Stimulated activated CD8-positive, alpha-beta memory T cell treated with anti-CD3 and anti-CD28 coated beads, Interleukin-15, amount 100 ng/mL, for 48 hours (primary cell): ENCODE results near the gene NLRP11.

Experiments used
- DNase-seq, 2 donors: peaks; one replicate each; pipeline ENCODE4 v3.0.0-alpha.2; 2020; ENCODE audit warnings: low read depth in 2 of 2

NLRP11 gene

DNA sequence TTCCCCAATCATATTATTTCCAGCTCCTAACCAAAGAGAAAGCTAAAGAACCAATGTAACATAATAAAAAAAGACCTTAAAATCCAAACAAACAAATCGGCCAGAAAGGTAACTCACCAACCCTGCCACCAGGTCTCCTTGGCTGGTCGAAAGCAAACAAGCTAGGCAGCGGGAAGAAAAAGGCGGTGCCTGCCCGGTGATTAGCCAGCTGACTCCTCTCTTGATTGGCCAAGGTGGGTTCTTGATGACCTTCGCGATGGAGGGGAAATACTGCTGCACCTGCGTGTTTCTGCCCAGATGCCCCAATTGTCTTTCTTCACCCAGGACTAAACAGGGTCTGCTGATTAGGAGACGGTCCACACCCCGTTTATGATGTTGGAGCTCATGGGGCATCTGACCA is at the start of gene NLRP11:
Gene NLRP11 (minus strand): TSS at position 154 of the 400 bp plus-strand sequence. CDS start 13,825 bp downstream, outside the sequence.
- no peak for DNase-seq

DNA sequence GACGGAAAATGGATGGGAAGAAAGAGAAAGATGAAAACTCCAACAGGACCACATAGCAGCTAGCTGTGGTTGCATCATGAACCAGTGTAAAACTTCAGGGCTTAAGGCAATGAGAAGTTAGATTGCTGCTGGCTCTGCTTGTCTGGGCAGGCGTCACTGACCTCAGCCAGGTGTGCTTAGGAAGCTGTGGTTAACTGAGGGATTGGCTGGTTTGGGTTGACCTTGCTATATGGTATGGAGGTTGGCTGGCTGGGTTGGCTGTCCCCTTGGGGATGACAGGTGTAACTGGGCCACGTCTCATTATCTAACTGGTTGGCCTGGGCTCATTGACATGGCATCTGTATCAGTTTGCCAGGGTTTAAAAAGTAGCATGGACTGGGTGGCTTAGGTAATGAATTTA is 45.4 kb upstream of the NLRP11 start:
- no peak for DNase-seq

DNA sequence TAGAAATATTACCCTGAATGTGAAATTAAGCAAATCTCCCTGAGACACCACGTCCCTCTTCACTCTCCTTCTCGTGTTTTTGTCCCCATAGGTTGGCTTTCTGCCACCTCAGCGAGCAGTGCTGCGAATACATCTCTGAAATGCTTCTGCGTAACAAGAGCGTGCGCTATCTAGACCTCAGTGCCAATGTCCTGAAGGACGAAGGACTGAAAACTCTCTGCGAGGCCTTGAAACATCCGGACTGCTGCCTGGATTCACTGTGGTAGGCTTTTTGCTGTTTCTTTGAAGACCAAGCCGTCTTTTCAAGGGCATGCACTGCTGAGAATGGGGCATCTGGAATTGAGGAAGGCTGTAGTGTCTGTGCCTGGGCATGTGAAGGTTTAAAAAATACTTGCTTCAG is 38.9 kb upstream of the NLRP11 start:
- DNase-seq, result no peak

DNA sequence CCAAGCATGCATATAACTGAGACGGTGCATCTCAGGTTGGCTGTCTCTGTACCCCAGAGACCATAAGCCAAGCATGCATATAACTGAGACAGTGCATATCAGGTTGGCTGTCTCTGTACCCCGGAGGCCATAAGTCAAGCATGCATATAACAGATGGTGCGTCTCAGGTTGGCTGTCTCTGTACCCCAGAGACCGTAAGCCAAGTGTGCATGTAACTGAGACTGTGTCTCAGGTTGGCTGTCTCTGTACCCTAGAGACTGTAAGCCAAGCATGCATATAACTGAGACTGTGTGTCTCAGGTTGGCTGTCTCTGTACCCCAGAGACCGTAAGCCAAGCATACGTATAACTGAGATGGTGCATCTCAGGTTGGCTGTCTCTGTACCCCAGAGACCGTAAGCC is 35.3 kb upstream of the NLRP11 start:
- no peak for DNase-seq

DNA sequence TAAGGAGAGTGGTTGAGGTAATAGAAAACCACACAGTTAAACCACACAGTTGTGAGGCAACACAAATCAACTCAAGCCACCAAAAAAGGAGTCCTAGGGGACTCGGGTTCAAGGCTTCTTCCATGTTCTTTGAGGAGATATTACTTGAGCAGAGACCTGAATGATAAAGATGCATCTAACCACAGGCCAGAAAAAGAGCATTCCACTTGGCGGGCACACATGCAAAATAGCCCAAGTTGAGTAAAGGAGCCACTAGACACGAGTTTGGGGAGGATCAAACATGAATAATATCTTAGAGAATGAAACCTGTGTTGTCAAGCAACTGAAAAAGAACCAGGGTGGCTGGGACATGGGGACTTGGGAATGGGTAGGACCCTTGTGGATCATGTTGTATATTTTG is 34.7 kb upstream of the NLRP11 start:
- DNase-seq, result no peak

DNA sequence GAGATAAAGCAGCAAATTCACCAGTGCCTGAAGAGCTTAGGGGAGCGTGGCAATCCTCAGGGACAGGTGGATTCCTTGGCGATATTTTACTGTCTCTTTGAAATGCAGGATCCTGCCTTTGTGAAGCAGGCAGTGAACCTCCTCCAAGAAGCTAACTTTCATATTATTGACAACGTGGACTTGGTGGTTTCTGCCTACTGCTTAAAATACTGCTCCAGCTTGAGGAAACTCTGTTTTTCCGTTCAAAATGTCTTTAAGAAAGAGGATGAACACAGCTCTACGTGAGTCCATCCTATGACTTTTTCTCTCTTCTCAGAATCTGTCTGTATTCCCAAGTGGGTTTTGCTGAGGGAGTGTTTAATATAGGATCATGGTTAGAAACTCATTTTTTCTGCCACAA is 27.2 kb upstream of the NLRP11 start:
- DNase-seq, result no peak

DNA sequence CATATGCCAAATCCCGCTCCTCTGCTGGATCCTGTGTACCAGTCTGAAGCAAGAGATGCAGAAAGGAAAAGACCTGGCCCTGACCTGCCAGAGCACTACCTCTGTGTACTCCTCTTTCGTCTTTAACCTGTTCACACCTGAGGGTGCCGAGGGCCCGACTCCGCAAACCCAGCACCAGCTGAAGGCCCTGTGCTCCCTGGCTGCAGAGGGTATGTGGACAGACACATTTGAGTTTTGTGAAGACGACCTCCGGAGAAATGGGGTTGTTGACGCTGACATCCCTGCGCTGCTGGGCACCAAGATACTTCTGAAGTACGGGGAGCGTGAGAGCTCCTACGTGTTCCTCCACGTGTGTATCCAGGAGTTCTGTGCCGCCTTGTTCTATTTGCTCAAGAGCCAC is 26.6 kb upstream of the NLRP11 start:
- no peak for DNase-seq

DNA sequence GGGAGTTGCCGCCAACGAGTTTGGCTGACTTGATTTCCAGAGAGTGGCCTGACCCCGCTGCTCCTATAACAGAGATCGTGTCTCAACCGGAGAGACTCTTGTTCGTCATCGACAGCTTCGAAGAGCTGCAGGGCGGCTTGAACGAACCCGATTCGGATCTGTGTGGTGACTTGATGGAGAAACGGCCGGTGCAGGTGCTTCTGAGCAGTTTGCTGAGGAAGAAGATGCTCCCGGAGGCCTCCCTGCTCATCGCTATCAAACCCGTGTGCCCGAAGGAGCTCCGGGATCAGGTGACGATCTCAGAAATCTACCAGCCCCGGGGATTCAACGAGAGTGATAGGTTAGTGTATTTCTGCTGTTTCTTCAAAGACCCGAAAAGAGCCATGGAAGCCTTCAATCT is 26.2 kb upstream of the NLRP11 start:
- DNase-seq, result no peak

DNA sequence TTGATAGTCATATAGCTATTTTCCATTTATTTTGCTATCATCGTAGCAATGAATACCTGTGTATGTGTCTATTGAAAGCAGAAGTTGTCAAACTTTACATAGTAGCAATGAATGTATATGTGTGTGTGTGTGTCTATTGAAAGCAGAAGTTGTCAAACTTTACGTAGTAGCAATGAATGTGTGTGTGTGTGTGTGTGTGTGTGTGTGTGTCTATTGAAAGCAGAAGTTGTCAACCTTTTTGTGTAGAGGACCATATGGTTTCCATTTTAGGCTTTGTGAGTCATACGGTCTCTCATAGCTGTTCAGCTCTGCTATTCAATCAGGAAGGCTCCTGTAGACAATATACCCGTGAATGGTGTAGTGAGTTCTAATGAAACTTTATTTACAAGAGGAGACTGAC is 25.4 kb upstream of the NLRP11 start:
- no peak for DNase-seq

DNA sequence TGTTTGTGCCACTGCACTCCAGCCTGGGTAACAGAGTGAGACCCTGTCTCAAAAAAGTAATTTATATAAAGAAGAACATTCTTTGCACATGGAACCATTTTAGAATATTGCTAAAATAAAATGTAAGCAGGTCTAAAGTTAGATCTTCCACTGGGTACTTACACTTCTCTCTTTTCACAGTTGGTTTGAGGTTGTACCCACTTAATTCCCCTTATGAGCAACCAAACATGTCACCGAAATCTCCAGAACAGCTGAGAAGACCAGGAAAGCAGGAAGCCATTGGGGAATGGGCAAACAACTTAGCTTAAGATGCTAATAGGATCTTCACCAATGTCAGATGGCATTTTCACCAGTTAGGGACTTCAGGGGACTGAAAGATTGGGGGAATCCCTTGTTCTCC is 23.4 kb upstream of the NLRP11 start:
- DNase-seq, result no peak

DNA sequence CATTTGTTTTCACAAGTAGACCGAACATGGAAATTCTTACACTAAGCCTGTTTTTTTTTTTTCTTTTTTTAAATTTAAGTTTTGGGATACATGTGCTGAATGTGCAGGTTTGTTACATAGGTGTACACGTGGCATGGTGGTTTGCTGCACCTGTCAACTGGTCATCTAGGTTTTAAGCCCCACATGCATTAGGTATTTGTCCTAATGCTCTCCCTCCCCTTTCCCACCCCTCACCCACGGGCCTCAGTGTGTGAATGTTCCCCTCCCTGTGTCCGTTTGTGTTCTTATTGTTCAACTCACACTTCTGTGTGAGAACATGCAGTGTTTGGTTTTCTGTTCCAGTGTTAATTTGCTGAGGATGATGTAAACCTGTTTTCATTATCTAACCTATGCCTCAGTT is 7.1 kb upstream of the NLRP11 start:
- DNase-seq, result no peak

DNA sequence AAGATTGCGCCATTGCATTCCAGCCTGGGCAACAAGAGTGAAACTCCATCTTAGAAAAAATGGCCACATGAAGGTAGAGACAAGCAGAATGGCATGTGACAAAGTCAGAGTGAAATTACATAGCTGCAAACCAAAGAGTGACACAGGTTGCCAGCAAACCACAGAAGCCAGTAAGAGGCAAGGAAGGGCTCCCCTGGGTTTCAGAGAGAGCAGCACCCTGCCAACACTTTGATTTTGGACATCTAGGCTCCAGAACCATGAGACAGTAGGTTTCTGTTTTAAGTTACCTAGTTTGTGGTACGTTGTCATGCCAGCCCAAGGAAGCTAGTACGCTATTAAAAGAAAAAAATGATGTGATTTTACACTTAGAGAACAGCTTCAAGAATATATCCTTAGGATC is 6.5 kb upstream of the NLRP11 start:
- DNase-seq, result no peak

DNA sequence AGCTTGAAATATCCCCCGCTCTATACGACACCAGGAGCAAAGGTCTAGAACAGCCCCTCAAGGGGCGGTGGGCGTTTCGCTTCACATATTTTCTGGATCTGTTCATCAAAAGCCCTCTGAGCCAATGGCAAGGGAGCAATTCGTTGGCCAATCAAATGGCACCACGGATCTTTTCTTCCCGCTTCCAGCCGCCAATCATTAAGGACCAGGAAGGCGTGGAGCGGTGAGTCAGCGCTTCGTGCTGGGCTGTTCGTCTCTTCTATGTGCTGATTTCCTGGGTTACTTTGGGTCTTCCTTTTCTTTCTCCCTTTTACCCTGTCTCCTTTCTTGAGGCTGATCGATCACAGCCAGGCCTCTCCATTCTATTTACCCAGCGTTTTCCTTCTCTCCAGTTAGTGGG is 4.5 kb upstream of the NLRP11 start, which contains the start of gene NLRP4:
Gene NLRP4 (plus strand): TSS at position 201 of the 400 bp plus-strand sequence. CDS start 15,541 bp downstream, outside the sequence.
- DNase-seq, result no peak

DNA sequence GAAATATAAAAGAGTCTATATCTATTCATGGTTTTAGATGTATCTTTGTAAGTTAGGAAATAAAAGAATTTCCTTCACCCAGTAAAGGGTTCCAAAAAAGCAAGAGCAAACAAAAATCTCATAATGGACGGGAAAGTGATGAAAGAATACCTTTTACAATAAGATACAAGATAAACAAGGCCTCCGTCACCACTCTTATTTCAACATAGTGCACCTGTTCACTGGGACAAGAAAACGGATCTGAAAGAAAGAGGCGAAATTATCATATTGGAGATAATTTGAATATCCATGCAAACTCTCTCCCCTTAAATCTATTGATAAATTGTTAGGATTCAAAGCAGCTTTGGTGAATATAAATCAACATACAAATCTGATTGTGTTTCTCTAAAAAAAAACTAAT is 877 bp upstream of the NLRP11 start:
- no peak for DNase-seq

DNA sequence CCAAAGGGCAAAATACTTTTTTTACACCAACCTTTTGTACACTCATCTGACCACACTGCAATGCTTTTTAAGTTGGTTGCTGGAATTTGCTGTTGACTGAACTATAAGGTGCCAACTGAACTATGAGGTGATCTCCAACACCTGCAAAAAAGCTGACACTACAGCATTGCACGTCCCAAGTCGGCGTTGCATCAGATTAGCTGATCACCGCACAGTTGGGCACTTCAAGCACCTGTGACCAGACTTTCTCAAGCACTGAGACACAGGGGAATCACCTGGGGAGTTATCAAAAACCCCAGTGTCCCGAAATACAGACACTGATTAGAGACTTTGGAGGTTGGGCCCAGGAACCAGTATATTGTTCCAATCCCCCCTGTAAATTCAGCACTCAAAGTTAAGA is 1.1 kb downstream of the NLRP11 start:
- DNase-seq, result no peak

DNA sequence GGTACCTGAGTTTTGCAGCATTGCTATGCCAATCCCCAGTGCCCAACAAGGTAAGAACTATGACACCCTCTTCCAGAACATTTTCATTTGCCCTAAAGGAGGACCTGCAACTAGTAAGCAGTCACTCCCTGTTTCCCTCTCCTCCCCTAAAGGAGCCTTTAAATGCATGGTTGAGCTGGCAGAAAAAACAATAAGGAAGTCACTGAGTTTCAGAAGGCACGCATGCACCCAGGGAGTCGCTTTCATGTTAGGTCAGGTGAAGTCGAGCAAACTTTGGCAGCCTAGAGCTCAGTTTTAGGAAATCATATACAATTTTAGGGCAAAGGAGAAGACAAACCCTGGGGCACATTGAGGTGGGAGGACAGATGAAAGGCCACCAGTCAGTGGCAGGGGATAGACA is 11.8 kb downstream of the NLRP11 start:
- DNase-seq, result no peak

DNA sequence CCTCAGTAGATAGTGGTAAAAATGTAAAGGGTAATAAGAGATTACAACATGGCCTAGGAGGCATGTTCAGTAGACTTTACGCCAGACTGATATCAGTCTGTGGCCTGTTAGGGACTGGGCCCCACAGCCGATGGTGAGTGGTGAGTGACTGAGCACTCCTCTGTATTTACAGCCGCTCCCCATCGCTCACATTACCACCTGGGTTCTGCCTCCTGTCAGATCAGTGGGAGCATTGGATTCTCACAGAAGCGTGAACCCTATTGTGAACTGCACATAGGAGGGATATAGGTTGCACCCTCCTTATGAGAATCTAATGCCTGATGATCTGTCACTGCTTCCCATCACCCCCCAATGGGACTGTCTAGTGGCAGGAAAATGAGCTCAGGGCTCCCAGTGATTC is 17.9 kb downstream of the NLRP11 start:
- DNase-seq, result no peak

DNA sequence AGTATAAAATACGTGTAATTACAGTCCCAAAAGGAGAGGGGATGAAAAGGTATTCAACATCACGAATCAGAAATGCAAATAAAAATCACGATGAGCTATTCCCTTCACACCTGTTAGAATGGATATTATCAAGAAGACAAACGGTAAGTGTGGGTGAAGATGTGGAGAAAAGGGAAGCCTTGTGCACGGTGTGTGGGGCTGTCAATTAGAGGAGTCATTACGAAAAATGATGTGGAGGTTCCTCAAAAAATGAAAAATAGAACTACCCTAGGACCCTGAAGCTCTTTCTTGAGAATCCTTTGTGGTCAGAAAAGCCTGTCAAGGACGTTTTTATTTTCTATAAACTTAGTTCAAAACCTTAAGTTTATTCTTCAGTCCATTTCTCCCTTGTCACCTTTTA is 19.4 kb downstream of the NLRP11 start:
- no peak for DNase-seq

DNA sequence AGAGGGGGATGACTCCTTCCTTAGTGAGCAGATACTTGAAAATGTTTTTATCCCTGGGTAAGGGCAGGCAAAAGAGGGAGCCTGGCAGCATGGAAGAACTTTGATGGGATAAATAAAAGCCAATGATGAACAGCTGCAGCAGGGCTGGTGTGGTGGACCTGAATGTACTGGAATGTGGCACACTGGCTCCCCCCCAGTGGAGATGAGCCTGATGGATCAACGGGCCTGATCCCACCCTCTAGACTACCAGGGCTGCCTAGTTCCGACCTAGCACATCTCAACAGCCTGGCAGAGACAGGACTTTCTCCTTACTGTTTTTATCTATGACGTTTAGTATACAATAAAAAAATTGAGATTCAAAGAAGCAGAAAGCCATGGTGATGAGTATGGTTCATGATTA is 20.5 kb downstream of the NLRP11 start:
- no peak for DNase-seq

DNA sequence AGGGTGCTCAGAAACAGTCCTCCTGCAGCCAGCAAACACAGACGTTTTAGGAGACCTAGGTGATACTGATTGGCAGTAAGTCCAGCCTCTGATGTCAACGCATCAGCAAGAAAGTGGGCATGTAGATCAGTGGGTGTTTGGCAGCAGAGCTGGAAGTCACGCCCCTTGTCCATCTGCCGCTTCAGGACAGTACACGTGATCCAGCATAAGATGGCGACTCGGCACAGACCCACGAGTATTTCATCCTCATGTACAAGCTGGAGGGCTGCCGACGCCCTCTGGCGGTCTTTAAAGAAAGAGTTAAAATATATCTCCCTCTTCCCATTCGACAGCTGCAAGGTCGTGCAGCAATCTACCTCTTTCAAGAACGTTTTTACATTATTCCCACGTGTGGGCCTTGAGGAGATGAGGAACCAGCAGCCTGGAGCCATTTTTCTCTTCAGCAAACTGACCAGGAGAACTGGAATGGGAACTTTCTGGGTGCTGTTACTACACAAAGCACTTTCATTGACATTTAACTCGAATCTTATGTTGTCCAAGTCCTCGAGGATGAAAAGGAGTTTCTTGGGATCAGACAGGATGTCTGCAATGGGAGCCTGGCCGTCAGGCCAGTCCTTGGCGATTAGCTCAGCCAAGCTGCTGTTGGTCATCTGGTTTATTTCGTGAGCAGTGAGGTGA is 22.3 kb downstream of the NLRP11 start:
- peak; percentile 14 to 36 for DNase-seq

DNA sequence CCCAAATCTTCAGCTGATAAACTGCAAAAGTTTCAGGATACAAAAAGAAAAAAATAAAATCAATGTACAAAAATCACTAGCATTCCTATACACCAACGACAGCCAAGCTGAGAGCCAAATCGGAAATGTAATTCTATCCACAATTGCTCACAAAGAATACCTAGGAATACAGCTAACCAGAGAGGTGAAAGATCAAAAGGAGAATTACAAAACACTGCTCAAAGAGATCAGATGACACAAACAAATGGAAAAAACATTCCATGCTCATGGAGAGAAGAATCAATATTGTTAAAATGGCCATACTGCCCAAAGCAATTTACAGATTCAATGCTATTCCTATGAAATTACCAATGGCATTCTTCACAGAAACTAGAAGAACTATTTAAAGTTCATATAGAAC is 29.5 kb downstream of the NLRP11 start:
- no peak for DNase-seq

DNA sequence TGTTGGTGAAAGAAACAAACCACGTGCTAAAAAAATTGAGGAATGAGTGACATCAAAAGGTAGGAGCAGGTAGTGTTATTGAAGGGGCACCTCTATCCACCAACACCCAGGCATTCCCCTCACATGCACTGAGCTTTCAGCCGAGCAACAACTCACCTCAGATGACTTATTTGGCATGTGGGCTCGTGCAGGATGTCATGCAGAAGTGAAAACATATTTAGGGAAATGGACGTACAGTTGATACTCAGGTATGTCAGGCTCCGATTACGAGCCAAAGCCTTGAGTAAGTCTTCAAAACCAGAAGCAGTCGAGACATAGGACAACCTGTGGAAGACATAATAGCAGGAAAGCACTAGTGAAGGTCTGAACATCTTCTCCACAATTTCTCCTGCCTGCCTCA is 30.4 kb downstream of the NLRP11 start:
- no peak for DNase-seq

DNA sequence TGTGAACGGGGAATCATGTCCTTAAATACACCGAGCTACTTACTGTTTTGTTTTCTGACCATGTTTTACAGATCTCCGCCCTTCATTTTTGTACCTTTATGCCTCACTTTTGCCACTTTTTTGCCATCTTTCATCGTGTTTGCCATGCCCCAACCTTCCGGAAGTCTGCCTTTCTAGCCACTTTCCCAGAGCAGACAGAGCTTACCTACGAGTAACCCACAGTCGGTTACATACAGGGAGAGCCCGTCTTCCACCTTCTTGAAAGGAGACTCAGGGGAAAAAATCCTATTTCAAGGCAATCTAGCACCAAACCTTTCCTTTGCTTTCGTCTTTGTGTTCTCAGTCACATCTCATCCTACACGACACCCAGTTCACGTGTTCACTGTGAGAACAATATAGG is 36.8 kb downstream of the NLRP11 start:
- no peak for DNase-seq

DNA sequence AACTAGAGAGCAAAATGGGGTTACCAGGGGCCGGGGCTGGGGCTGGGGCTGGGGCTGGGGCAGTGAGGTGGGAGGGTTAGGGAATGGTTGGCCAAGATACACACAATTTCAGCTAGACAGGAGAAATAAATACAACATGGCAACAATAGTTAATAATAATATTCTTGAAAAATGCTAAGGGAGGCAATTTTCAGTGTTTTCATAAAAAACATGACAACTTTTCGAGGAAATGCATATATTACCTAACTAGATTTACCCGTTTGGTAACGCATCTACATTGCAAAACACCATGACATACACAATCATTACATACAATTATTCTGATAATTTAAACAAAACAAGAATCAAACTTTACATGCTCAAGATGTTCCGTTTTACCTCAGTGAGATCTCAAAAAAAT is 50.7 kb downstream of the NLRP11 start:
- no peak for DNase-seq
